SK-N-DZ (cell line): ENCODE data around the gene TMEM39B.
"Not testable (repeated sequence)": the region's sequence is repeated elsewhere in the genome, so short reads cannot be mapped to it uniquely, and the experiment has no call there.

Experiments used
- DNase-seq: peaks from one replicate; pipeline ENCODE4 v3.0.0-alpha.2; 2015; ENCODE audit warnings: low spot score

The TMEM39B gene

GRCh38 chr1:32111789-32112188, 39.0 kb downstream of the TMEM39B start:
- DNase-seq = no peak

- DNase-seq = no peak
Observed at GRCh38 chr1:32112806-32113375, 40.2 kb downstream of the TMEM39B start.

GRCh38 chr1:32113436-32113835, 40.7 kb downstream of the TMEM39B start:
- DNase-seq = not testable (repeated sequence)

DNA sequence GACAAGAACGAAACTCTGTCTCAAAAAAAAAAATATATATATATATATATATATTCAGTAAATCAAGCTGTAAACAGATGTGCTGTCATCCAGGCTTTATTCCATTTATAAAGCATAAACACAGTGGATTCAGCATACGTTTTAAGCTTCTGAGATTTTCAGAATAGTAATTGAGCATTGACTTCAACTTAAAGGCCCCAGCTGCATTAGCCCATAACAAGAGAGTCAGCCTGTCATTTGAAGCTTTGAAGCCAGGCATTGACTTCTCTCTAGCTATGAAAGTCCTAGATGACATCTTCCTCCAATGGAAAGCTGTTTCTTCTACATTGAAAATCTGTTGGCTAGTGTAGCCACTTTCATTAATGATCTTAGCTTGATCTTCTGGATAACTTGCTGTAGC, 41.7 kb downstream of the TMEM39B start:
- no peak for DNase-seq

- no peak for DNase-seq
Observed at GRCh38 chr1:32115496-32115895, 42.8 kb downstream of the TMEM39B start.

DNA sequence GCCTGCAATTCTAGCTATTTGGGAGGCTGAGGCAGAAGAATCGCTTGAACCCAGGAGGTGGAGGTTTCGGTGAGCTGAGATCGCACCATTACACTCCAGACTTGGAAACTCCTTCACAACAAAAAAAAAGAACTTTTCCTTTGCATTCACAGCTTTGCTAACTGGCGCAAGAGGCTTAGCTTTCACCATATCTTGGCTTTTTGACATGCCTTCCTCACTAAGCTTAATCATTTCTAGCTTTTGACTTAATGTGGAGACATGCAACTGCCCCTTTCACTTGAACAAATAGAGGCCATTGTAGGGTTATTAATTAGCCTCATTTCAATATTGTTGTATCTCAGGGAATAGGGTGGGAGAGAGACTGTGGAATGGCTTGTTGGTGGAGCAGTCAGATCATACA, 43.8 kb downstream of the TMEM39B start:
- DNase-seq = no peak

- no peak for DNase-seq
Observed at GRCh38 chr1:32122151-32122550, 49.4 kb downstream of the TMEM39B start.

DNA sequence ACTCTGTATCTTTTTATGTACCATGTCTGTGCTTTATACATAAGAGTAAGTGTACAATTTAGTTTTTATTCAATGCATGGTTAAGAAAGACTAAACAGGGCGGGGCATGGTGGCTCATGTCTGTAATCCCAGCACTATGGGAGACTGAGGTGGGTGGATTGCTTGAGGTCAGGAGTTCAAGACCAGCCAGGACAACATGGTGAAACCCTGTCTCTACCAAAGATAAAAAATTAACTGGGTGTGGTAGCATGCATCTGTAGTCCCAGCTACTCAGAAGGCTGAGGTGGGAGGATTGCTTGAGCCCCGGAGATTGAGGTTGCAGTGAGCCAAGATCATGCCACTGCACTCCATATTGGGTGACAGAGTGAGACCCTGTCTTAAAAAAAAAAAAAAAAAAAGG, 50.6 kb downstream of the TMEM39B start:
- DNase-seq = not testable (repeated sequence)

GRCh38 chr1:32125313-32125712, 52.6 kb downstream of the TMEM39B start:
- DNase-seq = no peak

DNA sequence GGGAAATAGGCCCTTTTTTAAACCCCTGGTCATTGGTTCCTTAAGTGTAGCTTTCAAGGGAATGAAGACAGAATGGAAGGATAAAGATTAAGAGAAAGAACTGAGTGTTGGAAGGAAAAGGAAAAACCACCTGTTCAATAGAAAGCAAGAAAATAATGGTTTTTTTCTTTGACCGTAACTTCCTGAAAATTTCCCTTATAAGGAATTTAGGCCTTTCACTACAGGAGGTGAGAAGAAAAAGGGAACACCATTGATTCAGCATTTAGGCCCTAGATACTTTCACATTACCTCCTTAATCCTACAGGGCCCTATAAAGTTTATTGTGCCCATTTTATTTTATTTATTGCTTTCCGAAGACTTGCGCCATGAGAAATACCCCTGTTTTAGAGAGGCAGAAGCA, 54.0 kb downstream of the TMEM39B start:
- DNase-seq = no peak

DNA sequence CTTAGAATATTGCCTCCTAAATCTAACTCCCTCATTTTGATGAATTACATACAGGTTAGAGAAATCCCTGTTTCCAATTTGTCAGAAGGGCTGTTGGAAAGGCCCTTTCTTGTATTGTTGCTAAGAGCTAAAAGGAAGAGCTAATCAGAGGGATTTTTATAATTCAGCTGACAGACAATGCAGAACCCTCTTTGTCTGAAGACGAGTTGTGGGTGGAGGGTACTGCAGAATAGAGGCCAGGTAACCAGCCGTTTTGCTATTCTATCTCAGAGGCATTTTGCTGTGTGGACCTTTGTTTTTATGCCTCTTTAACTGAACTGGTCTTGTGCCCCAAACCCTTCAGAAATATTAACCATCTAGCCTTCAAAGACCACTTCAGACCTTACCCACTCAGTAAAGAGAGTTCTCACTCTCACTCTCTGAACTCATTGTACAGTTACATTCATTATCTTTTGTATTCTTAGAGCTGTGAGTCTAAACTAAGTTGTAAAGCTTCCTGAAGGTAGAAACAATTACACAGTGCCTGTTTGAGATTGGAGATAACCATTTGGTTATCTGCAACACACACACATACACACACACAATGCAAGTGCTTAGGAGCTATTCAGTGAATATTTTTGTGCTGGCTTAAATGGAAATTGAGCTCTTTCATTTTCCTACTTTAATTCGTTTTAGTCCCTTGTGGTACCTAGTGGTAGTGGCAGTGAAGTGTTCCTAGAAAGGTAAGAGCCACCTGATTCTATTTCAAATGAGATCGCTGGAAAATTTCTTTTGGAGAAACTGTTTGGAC, 54.9 kb downstream of the TMEM39B start:
- no peak for DNase-seq

GRCh38 chr1:32128479-32128878, 55.7 kb downstream of the TMEM39B start:
- DNase-seq = no peak

- DNase-seq = no peak
Observed at GRCh38 chr1:32128964-32129363, 56.2 kb downstream of the TMEM39B start.

DNA sequence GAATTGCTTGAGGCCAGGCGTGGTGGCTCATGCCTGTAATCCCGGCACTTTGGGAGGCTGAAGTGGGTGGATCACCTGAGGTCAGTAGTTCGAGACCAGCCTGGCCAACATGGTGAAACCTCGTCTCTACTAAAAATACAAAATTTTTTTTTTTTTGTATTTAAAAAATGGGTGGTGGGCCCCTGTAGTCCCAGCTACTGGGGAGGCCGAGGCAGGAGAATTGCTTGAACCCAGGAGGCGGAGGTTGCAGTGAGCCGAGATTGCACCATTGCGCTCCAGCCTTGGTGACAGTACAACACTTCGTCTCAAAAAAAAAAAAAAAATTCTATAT, 61.2 kb downstream of the TMEM39B start:
- DNase-seq = not testable (repeated sequence)

- DNase-seq = no peak
Observed at GRCh38 chr1:32137111-32137510, 64.4 kb downstream of the TMEM39B start.

DNA sequence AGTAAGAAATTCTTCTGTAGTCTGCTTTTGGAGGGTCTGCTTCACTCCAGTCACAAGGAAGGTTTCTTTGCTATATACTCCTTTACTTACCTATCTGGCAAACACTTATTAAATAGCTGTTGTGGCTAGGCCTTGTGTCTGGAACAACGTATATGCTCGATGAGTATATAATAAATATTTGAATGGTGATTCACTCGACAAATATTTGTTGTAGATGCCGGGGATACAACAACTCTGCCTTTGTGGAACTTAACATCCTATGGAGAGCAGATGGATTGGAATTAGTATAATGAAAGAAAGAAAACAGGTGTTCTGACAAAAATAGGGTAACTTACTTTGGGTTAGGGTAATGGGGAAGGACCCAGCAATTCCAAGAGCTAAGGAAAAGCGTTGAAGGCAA, 66.2 kb downstream of the TMEM39B start:
- no peak for DNase-seq

GRCh38 chr1:32142446-32143301, 69.9 kb downstream of the TMEM39B start:
- no peak for DNase-seq

DNA sequence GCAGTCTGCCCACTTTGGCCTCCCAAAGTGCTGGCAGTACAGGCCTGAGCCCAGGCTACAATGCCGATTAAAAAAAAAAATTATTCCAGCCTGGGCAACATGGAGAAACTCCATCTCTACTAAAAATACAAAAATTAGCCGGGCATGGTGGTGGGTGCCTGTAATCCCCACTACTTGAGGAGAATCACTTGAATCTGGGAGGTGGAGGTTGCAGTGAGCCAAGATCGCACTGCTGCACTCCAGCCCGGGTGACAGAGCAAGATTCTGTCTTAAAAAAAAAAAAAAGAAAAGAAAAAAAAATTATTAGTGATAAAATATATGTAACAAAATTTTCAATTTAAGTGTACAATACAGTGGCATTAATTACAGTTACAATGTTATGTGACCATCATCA, 70.6 kb downstream of the TMEM39B start:
- not testable (repeated sequence) for DNase-seq

DNA sequence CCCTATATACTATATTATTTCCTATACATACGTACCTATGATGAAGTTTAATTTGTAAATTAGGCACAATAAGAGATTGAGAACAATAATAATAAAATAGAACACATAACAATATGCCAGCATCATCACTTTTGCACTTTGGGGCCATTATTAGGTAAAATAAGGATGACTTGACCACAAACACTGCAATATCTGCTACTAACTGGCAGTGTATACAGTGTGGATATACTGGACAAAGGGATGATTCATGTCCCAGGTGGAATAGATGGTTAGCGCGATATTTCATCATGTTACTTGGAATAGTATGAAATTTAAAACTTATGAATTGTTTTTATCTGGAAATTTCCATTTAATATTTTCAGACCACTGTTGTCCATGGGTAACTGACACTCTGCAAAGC, 71.3 kb downstream of the TMEM39B start:
- DNase-seq = no peak

DNA sequence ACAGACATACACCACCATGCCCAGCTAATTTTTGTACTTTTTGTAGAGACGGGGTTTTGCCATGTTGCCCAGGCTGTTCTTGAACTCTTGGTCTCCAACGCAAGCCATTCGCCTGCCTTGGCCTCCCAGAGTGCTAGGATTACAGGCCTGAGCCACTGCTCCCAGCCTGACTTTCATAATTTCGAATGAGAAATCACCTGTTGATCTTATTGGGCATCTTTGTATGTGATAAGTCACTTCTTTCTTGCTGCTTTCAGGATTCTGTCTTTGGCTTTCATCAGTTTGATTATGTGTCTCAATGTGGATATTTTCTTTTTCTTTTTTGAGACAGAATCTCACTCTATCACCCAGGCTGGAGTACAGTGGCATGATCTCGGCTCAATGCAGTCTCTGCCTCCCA, 75.1 kb downstream of the TMEM39B start:
- not testable (repeated sequence) for DNase-seq

DNA sequence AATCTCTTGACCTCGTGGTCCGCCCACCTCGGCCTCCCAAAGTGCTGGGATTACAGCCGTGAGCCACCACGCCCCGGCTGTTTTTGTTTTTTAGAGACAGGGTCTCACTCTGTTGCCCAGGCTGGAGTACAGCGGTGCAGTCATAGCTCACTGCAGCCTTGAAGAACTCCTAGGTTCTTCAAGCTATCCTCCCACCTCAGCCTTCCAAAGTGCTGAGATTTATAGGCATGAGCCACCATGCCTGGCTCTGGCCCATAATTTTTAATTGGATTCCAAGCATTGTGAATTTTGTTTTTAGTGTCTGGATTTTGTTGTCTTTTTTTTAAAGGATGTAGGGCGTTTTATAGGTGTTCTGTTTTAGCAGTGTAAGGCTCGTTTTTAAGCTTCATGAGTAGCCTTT, 78.1 kb downstream of the TMEM39B start:
- DNase-seq = no peak

- DNase-seq = no peak
Observed at GRCh38 chr1:32151319-32151787, 78.6 kb downstream of the TMEM39B start.
